Fibroblast of villous mesenchyme (primary cell): ENCODE data around the gene AGPS. TPM values are rescaled to one million over a fixed set of nuclear protein-coding genes. Genes with fewer than 3 reads are reported as not detected.
"Not testable (repeated sequence)": the region's sequence is repeated elsewhere in the genome, so short reads cannot be mapped to it uniquely, and the experiment has no call there.

Source experiments
- DNase-seq: peaks from one replicate; pipeline ENCODE4 v3.0.0-alpha.2; 2010; ENCODE audit warnings: low read depth
- H3K4me3 ChIP-seq: 2 replicates; pipeline ENCODE4 v1.5.1; 2011; ENCODE audit warnings: low read depth, mild to moderate bottlenecking, low read length
- total RNA-seq: library from RNA; depleted of rRNA; stranded (reverse); fragments of >200 nt; gene quantifications from 2 replicates; pipeline ENCODE4 v1.2.3, GENCODE V29; 2012
- TF ChIP-seq, protein P1 (sequence below): IDR thresholded peaks from 2 replicates; pipeline ENCODE4 v1.5.1; 2012; ENCODE audit warnings: low read depth, mild to moderate bottlenecking, low read length; ENCODE audit not compliant: insufficient read depth

AGPS gene
- total RNA-seq, 1 donor, result 46.2 TPM

DNA sequence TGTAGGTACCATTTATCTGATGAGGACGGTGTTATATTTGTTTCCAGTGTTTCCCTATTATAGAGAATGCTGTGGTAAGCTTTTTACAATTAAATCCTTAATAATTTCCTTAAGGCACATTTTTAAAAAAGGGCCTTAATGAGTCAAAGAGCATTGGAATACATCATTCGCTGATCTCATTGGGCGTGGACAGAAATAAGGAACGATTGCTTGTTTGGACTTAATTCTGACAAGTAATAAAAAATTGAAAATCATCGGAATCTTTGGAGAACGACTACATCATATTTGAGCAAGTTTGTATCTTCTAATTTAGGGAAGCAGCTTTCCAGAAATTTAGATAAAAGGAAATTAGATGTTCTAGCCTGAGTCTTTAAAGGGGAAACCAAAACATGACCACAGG lies 11.3 kb downstream of the AGPS start:
- no peak overlapping the region for H3K4me3 ChIP-seq
- no peak for DNase-seq
- TF ChIP-seq, protein P1, sequence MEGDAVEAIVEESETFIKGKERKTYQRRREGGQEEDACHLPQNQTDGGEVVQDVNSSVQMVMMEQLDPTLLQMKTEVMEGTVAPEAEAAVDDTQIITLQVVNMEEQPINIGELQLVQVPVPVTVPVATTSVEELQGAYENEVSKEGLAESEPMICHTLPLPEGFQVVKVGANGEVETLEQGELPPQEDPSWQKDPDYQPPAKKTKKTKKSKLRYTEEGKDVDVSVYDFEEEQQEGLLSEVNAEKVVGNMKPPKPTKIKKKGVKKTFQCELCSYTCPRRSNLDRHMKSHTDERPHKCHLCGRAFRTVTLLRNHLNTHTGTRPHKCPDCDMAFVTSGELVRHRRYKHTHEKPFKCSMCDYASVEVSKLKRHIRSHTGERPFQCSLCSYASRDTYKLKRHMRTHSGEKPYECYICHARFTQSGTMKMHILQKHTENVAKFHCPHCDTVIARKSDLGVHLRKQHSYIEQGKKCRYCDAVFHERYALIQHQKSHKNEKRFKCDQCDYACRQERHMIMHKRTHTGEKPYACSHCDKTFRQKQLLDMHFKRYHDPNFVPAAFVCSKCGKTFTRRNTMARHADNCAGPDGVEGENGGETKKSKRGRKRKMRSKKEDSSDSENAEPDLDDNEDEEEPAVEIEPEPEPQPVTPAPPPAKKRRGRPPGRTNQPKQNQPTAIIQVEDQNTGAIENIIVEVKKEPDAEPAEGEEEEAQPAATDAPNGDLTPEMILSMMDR, result no peak

- H3K4me3 ChIP-seq, result no peak overlapping the region
- no peak for DNase-seq
- TF ChIP-seq, protein P1, result no peak
Observed at GRCh38 chr2:177404243-177404642, 11.7 kb downstream of the AGPS start.

DNA sequence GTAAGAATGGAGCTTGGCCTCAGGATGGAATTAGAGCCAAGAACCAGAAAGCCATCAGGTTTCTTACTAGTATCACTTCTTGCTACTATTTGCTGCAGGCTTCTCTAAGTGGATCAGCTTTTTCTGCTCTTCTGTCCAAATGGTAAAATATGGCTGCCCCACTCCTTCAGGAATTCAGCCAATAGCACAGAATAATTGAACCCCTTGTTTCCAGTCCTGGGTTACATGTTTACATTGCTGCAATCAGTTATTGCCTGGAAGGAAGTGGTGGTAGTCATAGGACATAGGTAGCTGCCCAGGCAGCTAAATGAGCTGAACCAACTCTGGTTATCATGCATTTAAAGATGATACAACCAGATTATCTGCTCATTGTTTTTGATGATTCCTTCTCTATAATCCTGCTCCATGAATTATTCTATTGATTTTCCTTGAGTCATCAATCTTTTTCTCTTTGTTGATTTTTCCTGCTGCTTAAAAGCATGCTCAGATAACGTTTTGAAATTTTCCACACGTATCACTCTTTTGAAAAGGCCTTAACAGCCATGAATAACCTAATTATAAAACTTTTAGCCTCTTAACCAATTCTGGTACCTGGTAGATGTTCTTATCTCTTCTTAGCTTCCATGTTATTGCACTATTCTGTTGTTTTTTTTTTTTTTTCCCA lies 12.6 kb downstream of the AGPS start:
- TF ChIP-seq, protein P1, result no peak
- no peak overlapping the region for H3K4me3 ChIP-seq
- no peak for DNase-seq

DNA sequence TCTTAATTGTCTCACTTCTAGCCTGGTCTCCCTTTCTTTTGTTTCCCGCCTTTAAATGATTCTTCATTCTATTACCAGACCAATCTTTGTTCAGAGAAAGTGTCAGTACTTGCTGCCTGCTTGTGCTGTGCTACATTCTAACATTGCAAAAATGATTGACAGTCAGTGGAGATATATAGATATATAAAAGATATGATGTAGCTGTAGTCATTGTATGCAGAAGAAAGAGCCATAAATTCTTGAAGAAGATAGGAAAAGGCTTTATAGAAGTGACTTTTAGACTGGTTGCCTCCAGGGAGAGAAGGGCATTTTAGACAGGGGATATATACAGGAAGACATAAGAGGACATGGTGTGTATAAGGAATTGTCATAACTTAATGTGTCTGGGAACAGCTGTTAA lies 13.6 kb downstream of the AGPS start:
- no peak for DNase-seq
- H3K4me3 ChIP-seq, result no peak overlapping the region
- TF ChIP-seq, protein P1, result no peak

- DNase-seq, result no peak
- TF ChIP-seq, protein P1, result no peak
- no peak overlapping the region for H3K4me3 ChIP-seq
Observed at GRCh38 chr2:177407031-177407430, 14.5 kb downstream of the AGPS start.

DNA sequence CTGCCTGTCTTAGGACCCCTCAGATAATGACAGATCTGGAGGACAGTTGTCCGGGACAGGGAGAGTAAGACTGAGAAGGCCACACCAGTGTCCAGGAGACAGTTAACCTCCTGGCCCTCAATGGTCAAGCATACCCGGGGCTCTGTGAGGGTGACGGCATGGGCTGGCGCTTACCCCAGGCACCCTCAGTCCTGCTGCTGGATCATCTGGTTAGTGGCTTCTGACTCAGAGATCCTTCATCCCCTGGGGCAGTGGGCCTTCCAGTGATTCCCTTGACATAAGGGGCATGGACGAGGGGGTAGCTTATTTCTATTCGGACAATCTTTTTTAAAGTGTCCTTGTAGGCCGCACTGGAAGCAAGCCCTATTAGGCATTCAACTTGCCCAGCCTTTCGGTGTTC lies 18.1 kb downstream of the AGPS start:
- not testable (repeated sequence) for H3K4me3 ChIP-seq, DNase-seq

DNA sequence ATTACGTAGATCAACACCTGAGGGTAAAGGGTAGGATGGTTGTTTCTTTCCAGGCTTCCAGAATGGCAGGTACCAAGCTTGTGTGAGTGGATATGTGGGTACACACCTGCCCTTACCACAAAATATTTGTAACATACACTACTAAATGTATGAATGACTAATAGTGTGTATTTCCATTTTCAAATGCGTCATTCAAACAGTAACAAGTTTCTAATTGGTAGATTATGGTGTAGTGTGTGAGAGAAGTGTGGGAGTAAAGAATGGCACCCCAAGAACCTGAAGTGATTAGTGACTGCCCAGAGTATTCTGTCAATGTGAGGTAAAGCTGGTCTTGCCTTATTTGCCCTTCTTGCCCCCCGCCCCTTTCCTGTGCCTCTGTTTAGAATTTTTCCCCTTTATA lies 21.1 kb downstream of the AGPS start:
- no peak overlapping the region for H3K4me3 ChIP-seq
- no peak for DNase-seq
- TF ChIP-seq, protein P1, result no peak
